IMR-90 (cell line): Measurements from ENCODE around the gene PDK4. TPM values are rescaled to one million over a fixed set of nuclear protein-coding genes. Genes with fewer than 3 reads are reported as not detected.

ENCODE experiments used
- ATAC-seq: fragments of 200-7000 bp; cut with Tn5 transposase; 2 replicates; pipeline ENCODE4 v1.9.1; 2020; ENCODE audit warnings: low read depth, mild to moderate bottlenecking, moderate library complexity
- BruUV-seq: library from RNA; stranded (reverse); fragments of 400-500 nt; replicated peaks from 2 replicates; lab custom pipeline; 2021; lab: Mats Ljungman, UMichigan
- CTCF ChIA-PET: fragments of 300-600 bp; formaldehyde crosslinking; extraction: SDS; loops from one replicate; lab custom pipeline; 2021; ENCODE audit warnings: antibody characterized with exemption; lab: Yijun Ruan, JAX
- POLR2A ChIA-PET: fragments of 300-600 bp; sonication (Branson Sonifier 250); formaldehyde crosslinking; loops from one replicate; lab custom pipeline; 2022; ENCODE audit warnings: antibody characterized with exemption; ENCODE audit not compliant: unreplicated experiment; lab: Charles Lee
- DNase-seq: peaks from one replicate; pipeline ENCODE4 v3.0.0; 2013
- H2AFZ ChIP-seq: replicated peaks from 2 replicates; pipeline ENCODE3; 2013; ENCODE audit warnings: low read length, mild to moderate bottlenecking; ENCODE audit not compliant: poor library complexity
- H2AK5ac ChIP-seq: 2 replicates; pipeline ENCODE4 v1.6.1; 2013; ENCODE audit warnings: low read depth, low read length, inconsistent platforms
- H2AK9ac ChIP-seq: replicated peaks from 2 replicates; pipeline ENCODE3; 2013; ENCODE audit warnings: mild to moderate bottlenecking, low read depth, low read length, moderate library complexity; ENCODE audit not compliant: poor library complexity
- H2BK120ac ChIP-seq: 2 replicates; pipeline ENCODE4 v1.6.1; 2013; ENCODE audit warnings: low read depth, low read length, inconsistent platforms
- H2BK15ac ChIP-seq: 3 replicates; pipeline ENCODE4 v1.6.1; 2013; ENCODE audit warnings: low read depth, low read length, inconsistent platforms
- H2BK20ac ChIP-seq: 2 replicates; pipeline ENCODE4 v1.6.1; 2013; ENCODE audit warnings: low read depth, mild to moderate bottlenecking, inconsistent platforms, low read length, moderate library complexity
- H2BK5ac ChIP-seq: 2 replicates; pipeline ENCODE4 v1.6.1; 2013; ENCODE audit warnings: mild to moderate bottlenecking, low read depth, low read length, inconsistent platforms; ENCODE audit not compliant: poor library complexity, severe bottlenecking
- H3K14ac ChIP-seq: replicated peaks from 2 replicates; pipeline ENCODE4 v1.6.1; 2013; ENCODE audit warnings: low read depth, low read length, inconsistent platforms
- H3K18ac ChIP-seq: 2 replicates; pipeline ENCODE4 v1.6.1; 2013; ENCODE audit warnings: low read depth, low read length, control low read depth
- H3K23ac ChIP-seq: 2 replicates; pipeline ENCODE4 v1.6.1; 2013; ENCODE audit warnings: low read depth, low read length, inconsistent platforms
- H3K27ac ChIP-seq: 2 replicates; pipeline ENCODE4 v1.5.1; 2013; ENCODE audit warnings: mild to moderate bottlenecking, control low read depth, low read length; ENCODE audit not compliant: insufficient read depth
- H3K27me3 ChIP-seq: 2 replicates; pipeline ENCODE4 v1.6.1; 2013; ENCODE audit warnings: low read length; ENCODE audit not compliant: control insufficient read depth, insufficient read depth
- H3K36me3 ChIP-seq: 2 replicates; pipeline ENCODE4 v1.6.1; 2013; ENCODE audit warnings: low read length, mixed read lengths; ENCODE audit not compliant: control insufficient read depth, insufficient read depth
- H3K4ac ChIP-seq: 2 replicates; pipeline ENCODE4 v1.6.1; 2013; ENCODE audit warnings: low read depth, low read length, inconsistent platforms
- H3K4me1 ChIP-seq: 2 replicates; pipeline ENCODE4 v1.6.1; 2013; ENCODE audit warnings: low read length, mixed read lengths; ENCODE audit not compliant: control insufficient read depth, insufficient read depth
- H3K4me2 ChIP-seq: 2 replicates; pipeline ENCODE4 v1.6.1; 2013; ENCODE audit warnings: low read depth, mild to moderate bottlenecking, control low read depth, low read length, moderate library complexity
- H3K4me3 ChIP-seq: 2 replicates; pipeline ENCODE4 v1.5.1; 2013; ENCODE audit warnings: low read depth, mild to moderate bottlenecking, control low read depth, low read length, moderate library complexity; ENCODE audit not compliant: insufficient read depth
- H3K56ac ChIP-seq: 2 replicates; pipeline ENCODE4 v1.6.1; 2013; ENCODE audit warnings: low read length, inconsistent platforms; ENCODE audit not compliant: insufficient read depth; ENCODE audit errors: extremely low read depth
- H3K79me1 ChIP-seq, 2 experiments: 2 replicates each; pipeline ENCODE4 v1.6.1; 2013; ENCODE audit warnings: low read length in 2 of 2, inconsistent platforms in 1 of 2, low read depth in 1 of 2
- H3K9ac ChIP-seq: 2 replicates; pipeline ENCODE4 v1.6.1; 2013; ENCODE audit warnings: low read depth, low read length, control low read depth
- H3K9me1 ChIP-seq: 2 replicates; pipeline ENCODE4 v1.6.1; 2013; ENCODE audit warnings: low read length, inconsistent platforms; ENCODE audit not compliant: insufficient read depth
- H3K9me3 ChIP-seq: 2 replicates; pipeline ENCODE4 v1.6.1; 2013; ENCODE audit warnings: low read length; ENCODE audit not compliant: control insufficient read depth, insufficient read depth
- H4K20me1 ChIP-seq: 2 replicates; pipeline ENCODE4 v1.6.1; 2013; ENCODE audit warnings: low read length, inconsistent platforms; ENCODE audit not compliant: insufficient read depth
- H4K5ac ChIP-seq: 2 replicates; pipeline ENCODE4 v1.6.1; 2013; ENCODE audit warnings: mild to moderate bottlenecking, low read depth, low read length, control low read depth
- H4K8ac ChIP-seq, 2 experiments: 2 replicates each; pipeline ENCODE4 v1.6.1; 2013; ENCODE audit warnings: low read depth in 2 of 2, low read length in 2 of 2, control low read depth in 1 of 2, inconsistent platforms in 1 of 2
- H4K91ac ChIP-seq: 2 replicates; pipeline ENCODE4 v1.6.1; 2013; ENCODE audit warnings: low read depth, low read length, inconsistent platforms; ENCODE audit not compliant: insufficient read depth
- BHLHE40 ChIP-seq: fragments of 150-350 bp; IDR thresholded peaks from 2 replicates; pipeline ENCODE4 v1.6.1; 2016; ENCODE audit warnings: mild to moderate bottlenecking, low read depth, low read length
- CEBPB ChIP-seq: IDR thresholded peaks from 2 replicates; pipeline ENCODE4 v1.6.1; 2012; ENCODE audit warnings: low read depth, low read length, improper control_type of control experiment
- CHD1 ChIP-seq: IDR thresholded peaks from 2 replicates; pipeline ENCODE4 v1.6.1; 2012; ENCODE audit warnings: low read depth, low read length, improper control_type of control experiment
- ELK1 ChIP-seq: fragments of 150-350 bp; IDR thresholded peaks from 2 replicates; pipeline ENCODE4 v1.6.1; 2016; ENCODE audit warnings: low read depth, mild to moderate bottlenecking, low read length, moderate library complexity, borderline replicate concordance
- FOS ChIP-seq: fragments of 150-350 bp; IDR thresholded peaks from 2 replicates; pipeline ENCODE4 v1.6.1; 2016; ENCODE audit warnings: low read depth, low read length
- MAFK ChIP-seq: IDR thresholded peaks from 2 replicates; pipeline ENCODE4 v1.6.1; 2012; ENCODE audit warnings: low read depth, low read length, improper control_type of control experiment
- MAZ ChIP-seq: IDR thresholded peaks from 2 replicates; pipeline ENCODE4 v1.6.1; 2012; ENCODE audit warnings: low read depth, mild to moderate bottlenecking, low read length, improper control_type of control experiment, moderate library complexity, borderline replicate concordance
- MXI1 ChIP-seq: IDR thresholded peaks from 2 replicates; pipeline ENCODE4 v1.6.1; 2012; ENCODE audit warnings: low read depth, mild to moderate bottlenecking, low read length, moderate library complexity, borderline replicate concordance
- NFE2L2 ChIP-seq: fragments of 150-350 bp; IDR thresholded peaks from 2 replicates; pipeline ENCODE4 v1.6.1; 2016; ENCODE audit warnings: low read depth, mild to moderate bottlenecking, low read length
- POLR2A ChIP-seq: IDR thresholded peaks from 2 replicates; pipeline ENCODE4 v1.6.1; 2012; ENCODE audit warnings: mild to moderate bottlenecking, low read depth, low read length
- RAD21 ChIP-seq: IDR thresholded peaks from 2 replicates; pipeline ENCODE4 v1.6.1; 2012; ENCODE audit warnings: low read length, improper control_type of control experiment
- RCOR1 ChIP-seq: IDR thresholded peaks from 2 replicates; pipeline ENCODE4 v1.6.1; 2012; ENCODE audit warnings: mild to moderate bottlenecking, low read length, improper control_type of control experiment; ENCODE audit not compliant: insufficient replicate concordance
- RFX5 ChIP-seq: IDR thresholded peaks from 2 replicates; pipeline ENCODE4 v1.8.0; 2012; ENCODE audit warnings: low read depth, mild to moderate bottlenecking, low read length, moderate library complexity
- SMC3 ChIP-seq: fragments of 150-350 bp; IDR thresholded peaks from 2 replicates; pipeline ENCODE4 v1.6.1; 2016; ENCODE audit warnings: low read depth, mild to moderate bottlenecking, antibody characterized with exemption, low read length, moderate library complexity
- WGBS, 2 experiments: methylation state at CpG; one replicate each; pipeline versions ENCODE4 v1.1.5 to v1.1.7; 2013; ENCODE audit warnings: missing lambda C conversion rate in 2 of 2; ENCODE audit not compliant: insufficient read length in 1 of 2; ENCODE audit errors: extremely low coverage in 2 of 2; 5-methylcytosine and 5-hydroxymethylcytosine counted together
- dilution Hi-C: fragments of 300-500 bp; cut with HindIII; formaldehyde crosslinking; loops from one replicate; pipeline ENCODE4 v1.14.3; 2018; ENCODE audit warnings: low sequenced_read_pairs; ENCODE audit not compliant: unreplicated experiment
- in situ Hi-C: fragments of 300-500 bp; cut with MboI; formaldehyde crosslinking; loops from 3 replicates; pipeline ENCODE4 v1.14.3; 2019; ENCODE audit warnings: low sequenced_read_pairs, inconsistent platforms, mixed read lengths
- intact Hi-C: fragments of 100-400 bp; cut with micrococcal nuclease; formaldehyde crosslinking; loops from 2 replicates; pipeline ENCODE4 v1.10.0; 2022
- polyA plus RNA-seq, 3 experiments: library from polyadenylated mRNA; depleted of rRNA; stranded (reverse); fragments of >200 nt; gene quantifications; 2 replicates each; pipeline ENCODE4 v1.2.3, GENCODE V29; 2012; ENCODE audit warnings: low replicate concordance in 1 of 3
- total RNA-seq: library from RNA; depleted of rRNA; stranded (reverse); fragments of >200 nt; gene quantifications from 2 replicates; pipeline ENCODE4 v1.2.3, GENCODE V29; 2012
- TF ChIP-seq, protein P1 (sequence below): fragments of 150-350 bp; IDR thresholded peaks from 2 replicates; pipeline ENCODE4 v1.6.1; 2017; ENCODE audit warnings: mild to moderate bottlenecking, antibody characterized with exemption, low read length, low read depth
- TF ChIP-seq, protein P2 (sequence below): conservative IDR thresholded peaks from 2 replicates; pipeline ENCODE4 v1.5.1; 2012; ENCODE audit warnings: mild to moderate bottlenecking, low read depth, low read length, improper control_type of control experiment

Gene PDK4
- total and polyA plus RNA-seq, 2 of the 4 experiments (the other 2 are of a cell fraction), result under 0.01 to 0.03 TPM

- BruUV-seq, result no TSS peak
These were observed 60.7 kb downstream of the PDK4 start for GRCh38 chr7:95535662-95536061.

More at GRCh38 chr7:95535662-95536061, 60.7 kb downstream of the PDK4 start:
- H3K9me3 ChIP-seq, result no peaks in the 10 kb centered on the region
- no peak overlapping the region for H4K91ac ChIP-seq
- H3K27me3 ChIP-seq, result peaks cover 16% of the 10 kb centered on the region
- H4K8ac ChIP-seq, result no peak overlapping the region
- H3K4me1 ChIP-seq, result no peaks in the 10 kb centered on the region
- no peak overlapping the region for H4K5ac ChIP-seq
- H3K27ac ChIP-seq, result no peak overlapping the region
- H3K4me3 ChIP-seq, result no peak overlapping the region
- H2BK15ac ChIP-seq, result no peak overlapping the region
- intact Hi-C loops (no loop called here), in situ Hi-C loops (loop anchor here (5.0 kb wide), 1 partner anchor 147 kb away; no protein-coding TSS in a partner anchor), dilution Hi-C loops (no loop called here)
- DNase-seq, result no peak
- no peak overlapping the region for H2AK9ac ChIP-seq
- H3K4ac ChIP-seq, result no peak overlapping the region
- no peak overlapping the region for H2AK5ac ChIP-seq
- H2AFZ ChIP-seq, result no peak overlapping the region
- H3K23ac ChIP-seq, result no peak overlapping the region
- ATAC-seq, result no peak
- no peak overlapping the region for H2BK20ac ChIP-seq
- no peak overlapping the region for H3K4me2 ChIP-seq
- no peak overlapping the region for H2BK120ac ChIP-seq
- WGBS, 2 experiments, result 0% methylated on average over 1 of the region's 1 CpG; no CpG with 5 or more reads in 1 of the 2 experiments
- H3K56ac ChIP-seq, result no peak overlapping the region
- CTCF ChIA-PET, result interaction anchor here (0.9 to 1.6 kb wide), 4 partner anchors 24 to 155 kb away, joined by 3 to 8 read pairs (median 4); no protein-coding TSS in a partner anchor
- no peaks in the 10 kb centered on the region for H4K20me1 ChIP-seq
- H3K18ac ChIP-seq, result no peak overlapping the region
- no peak for TF ChIP-seq MXI1
- TF ChIP-seq FOS, result no peak
- TF ChIP-seq, protein P1, sequence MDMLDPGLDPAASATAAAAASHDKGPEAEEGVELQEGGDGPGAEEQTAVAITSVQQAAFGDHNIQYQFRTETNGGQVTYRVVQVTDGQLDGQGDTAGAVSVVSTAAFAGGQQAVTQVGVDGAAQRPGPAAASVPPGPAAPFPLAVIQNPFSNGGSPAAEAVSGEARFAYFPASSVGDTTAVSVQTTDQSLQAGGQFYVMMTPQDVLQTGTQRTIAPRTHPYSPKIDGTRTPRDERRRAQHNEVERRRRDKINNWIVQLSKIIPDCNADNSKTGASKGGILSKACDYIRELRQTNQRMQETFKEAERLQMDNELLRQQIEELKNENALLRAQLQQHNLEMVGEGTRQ, result no peak
- no peak for TF ChIP-seq MAFK
- no peak for TF ChIP-seq MAZ
- no peak for TF ChIP-seq CEBPB
- TF ChIP-seq RCOR1, result no peak
- no peak for TF ChIP-seq SMC3
- no peak for TF ChIP-seq NFE2L2
- TF ChIP-seq RAD21, result no peak
- no peak for TF ChIP-seq ELK1
- TF ChIP-seq, protein P2, sequence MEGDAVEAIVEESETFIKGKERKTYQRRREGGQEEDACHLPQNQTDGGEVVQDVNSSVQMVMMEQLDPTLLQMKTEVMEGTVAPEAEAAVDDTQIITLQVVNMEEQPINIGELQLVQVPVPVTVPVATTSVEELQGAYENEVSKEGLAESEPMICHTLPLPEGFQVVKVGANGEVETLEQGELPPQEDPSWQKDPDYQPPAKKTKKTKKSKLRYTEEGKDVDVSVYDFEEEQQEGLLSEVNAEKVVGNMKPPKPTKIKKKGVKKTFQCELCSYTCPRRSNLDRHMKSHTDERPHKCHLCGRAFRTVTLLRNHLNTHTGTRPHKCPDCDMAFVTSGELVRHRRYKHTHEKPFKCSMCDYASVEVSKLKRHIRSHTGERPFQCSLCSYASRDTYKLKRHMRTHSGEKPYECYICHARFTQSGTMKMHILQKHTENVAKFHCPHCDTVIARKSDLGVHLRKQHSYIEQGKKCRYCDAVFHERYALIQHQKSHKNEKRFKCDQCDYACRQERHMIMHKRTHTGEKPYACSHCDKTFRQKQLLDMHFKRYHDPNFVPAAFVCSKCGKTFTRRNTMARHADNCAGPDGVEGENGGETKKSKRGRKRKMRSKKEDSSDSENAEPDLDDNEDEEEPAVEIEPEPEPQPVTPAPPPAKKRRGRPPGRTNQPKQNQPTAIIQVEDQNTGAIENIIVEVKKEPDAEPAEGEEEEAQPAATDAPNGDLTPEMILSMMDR, result no peak
- TF ChIP-seq RFX5, result no peak
- TF ChIP-seq CHD1, result no peak
- no peak for TF ChIP-seq BHLHE40
- no peak for TF ChIP-seq POLR2A
- H2BK5ac ChIP-seq, result no peak overlapping the region
- POLR2A ChIA-PET, result no interaction called here
- H3K14ac ChIP-seq, result no peak overlapping the region
- H3K9me1 ChIP-seq, result no peaks in the 10 kb centered on the region
- no peaks in the 10 kb centered on the region for H3K79me1 ChIP-seq
- no peaks in the 10 kb centered on the region for H3K36me3 ChIP-seq
- no peak overlapping the region for H3K9ac ChIP-seq
